Mucosa of descending colon (tissue), 3 donors: ENCODE measurements around the gene TNIK. TPM values are rescaled to one million over a fixed set of nuclear protein-coding genes. Genes with fewer than 3 reads are reported as not detected.

ENCODE experiments used
- ATAC-seq: fragments of 200-7000 bp; cut with Tn5 transposase; one replicate; pipeline ENCODE4 v1.9.1; 2020; ENCODE audit warnings: mild to moderate bottlenecking, moderate library complexity
- DNase-seq, 3 donors: peaks; one replicate each; pipeline ENCODE4 v3.0.0-alpha.2; 2020
- H3K36me3 ChIP-seq: fragments of 200-600 bp; one replicate; pipeline ENCODE4 v1.8.0; 2021; ENCODE audit warnings: low read depth, mild to moderate bottlenecking
- H3K4me1 ChIP-seq: fragments of 200-600 bp; one replicate; pipeline ENCODE4 v1.8.0; 2021; ENCODE audit warnings: low read depth, mild to moderate bottlenecking
- H3K4me3 ChIP-seq: fragments of 200-600 bp; one replicate; pipeline ENCODE4 v1.8.0; 2021; ENCODE audit warnings: mild to moderate bottlenecking
- H3K9me3 ChIP-seq: fragments of 200-600 bp; one replicate; pipeline ENCODE4 v1.8.0; 2021; ENCODE audit warnings: mild to moderate bottlenecking
- CTCF ChIP-seq: fragments of 200-600 bp; IDR thresholded peaks from one replicate; pipeline ENCODE4 v1.8.0; 2022; ENCODE audit warnings: antibody characterized with exemption, mild to moderate bottlenecking
- intact Hi-C, 2 donors: fragments of 100-400 bp; cut with DNase I in 1 of 2; cut with micrococcal nuclease in 1 of 2; formaldehyde crosslinking; loops; one replicate each; pipeline versions ENCODE4 v1.11.0 to v1.11.1; 2022; cut with DNase I, micrococcal nuclease
- microRNA-seq: library from miRNA; unstranded; fragments of <30 nt; microRNA quantifications from one replicate; pipeline ENCODE4, GENCODE V29; 2019
- total RNA-seq, 3 donors: library from RNA; stranded (reverse); fragmentation: NEBNext Ultra II Directional in 2 of 3; extraction: Animal tissue kit (Norgen Biotek cat#: 25700) in 2 of 3; gene quantifications; one replicate each; pipeline versions ENCODE4 v1.2.1 to v1.2.4, GENCODE V29; 2021 to 2023
- donor health status: DM: no; HTN: no; CAD: no; lungs with moderate emphysema.
- donor health status: DM: no; HTN: no; CAD: no.
- donor health status: DM: no; HTN: yes; CAD: no.

TNIK gene
- total RNA-seq, 3 donors from 2014 or later: 27.2 to 33.0 (median 28.0) TPM

GRCh38 chr3:171013822-171014748, 446.1 kb downstream of the TNIK start:
- H3K4me3 ChIP-seq: no peak overlapping the region
- TF ChIP-seq CTCF: no peak
- ATAC-seq (no peak), DNase-seq (no peak)
- no peaks in the 10 kb centered on the region for H3K4me1 ChIP-seq
- intact Hi-C loops: no loop called here
- no peaks in the 10 kb centered on the region for H3K36me3 ChIP-seq
- no peaks in the 10 kb centered on the region for H3K9me3 ChIP-seq

- DNase-seq: no peak
- TF ChIP-seq CTCF: no peak
- Histone ChIP-seq H3K36me3 (no peaks in the 10 kb centered on the region), H3K4me3 (no peak overlapping the region), H3K9me3 (no peaks in the 10 kb centered on the region), H3K4me1 (no peaks in the 10 kb centered on the region)
- intact Hi-C loops: no loop called here
- ATAC-seq: no peak
These were observed 448.3 kb downstream of the TNIK start for GRCh38 chr3:171011873-171012336.

Small RNA genes lying within 50 kb of the gene (microRNA-seq; reads per million reads assigned to microRNA genes)
- gene MIR569: not detected
